HG03432 (cell line): ENCODE measurements around the gene C16orf82.
"Not testable (repeated sequence)": the region's sequence is repeated elsewhere in the genome, so short reads cannot be mapped to it uniquely, and the experiment has no call there.

ENCODE experiments used
- ATAC-seq: cut with Tn5 transposase; IDR thresholded peaks from one replicate; pipeline ENCODE4 v1.9.1; 2021; ENCODE audit warnings: mild to moderate bottlenecking, moderate library complexity; ENCODE audit not compliant: unreplicated experiment

Gene C16orf82

GRCh38 chr16:27086031-27086430, 19.3 kb downstream of the C16orf82 start:
- ATAC-seq: not testable (repeated sequence)

- no peak for ATAC-seq
Observed at GRCh38 chr16:27088216-27088615, 21.5 kb downstream of the C16orf82 start.

GRCh38 chr16:27096375-27096774, 29.6 kb downstream of the C16orf82 start:
- no peak for ATAC-seq

GRCh38 chr16:27097800-27098230, 31.1 kb downstream of the C16orf82 start:
- no peak for ATAC-seq

GRCh38 chr16:27098366-27099049, 31.8 kb downstream of the C16orf82 start:
- no peak for ATAC-seq

GRCh38 chr16:27102701-27103575, 36.2 kb downstream of the C16orf82 start:
- no peak for ATAC-seq

- ATAC-seq: no peak
Observed at GRCh38 chr16:27103954-27104353, 37.2 kb downstream of the C16orf82 start.

GRCh38 chr16:27106305-27106704, 39.6 kb downstream of the C16orf82 start:
- ATAC-seq: no peak

GRCh38 chr16:27107185-27107592, 40.5 kb downstream of the C16orf82 start:
- no peak for ATAC-seq

- ATAC-seq: no peak
Observed at GRCh38 chr16:27108051-27108770, 41.5 kb downstream of the C16orf82 start.

GRCh38 chr16:27108826-27109665, 42.3 kb downstream of the C16orf82 start:
- ATAC-seq: no peak

GRCh38 chr16:27109666-27110523, 43.2 kb downstream of the C16orf82 start:
- ATAC-seq: peak; percentile 69

GRCh38 chr16:27110524-27110896, 43.8 kb downstream of the C16orf82 start:
- no peak for ATAC-seq

- ATAC-seq: no peak
Observed at GRCh38 chr16:27111486-27111885, 44.8 kb downstream of the C16orf82 start.

GRCh38 chr16:27112093-27112811, 45.5 kb downstream of the C16orf82 start:
- ATAC-seq: no peak

GRCh38 chr16:27113341-27113841, 46.7 kb downstream of the C16orf82 start:
- peak; percentile 57 for ATAC-seq

- ATAC-seq: no peak
Observed at GRCh38 chr16:27114006-27114405, 47.3 kb downstream of the C16orf82 start.

GRCh38 chr16:27118526-27118925, 51.8 kb downstream of the C16orf82 start:
- ATAC-seq: no peak
